ENCODE data around the gene PCDHGC5. TPM values are rescaled to one million over a fixed set of nuclear protein-coding genes. Genes with fewer than 3 reads are reported as not detected.

The PCDHGC5 gene
- total and polyA plus RNA-seq, 2 donors = 0.11 to 0.19 TPM

GRCh38 chr5:141514330-141515133 is 25.7 kb downstream of the PCDHGC5 start:
- Histone ChIP-seq H3K27me3 (ENCODE audit: control insufficient read depth in 2 of 2, insufficient read depth in 1 of 2, low read length in 1 of 2) (peaks cover 0 to 32% of the 10 kb centered on the region in 2 donors), H3K36me3 (ENCODE audit: control insufficient read depth in 2 of 2, insufficient read depth in 2 of 2, low read length in 1 of 2) (peaks cover 39 to 45% of the 10 kb centered on the region in 2 donors), H3K9me3 (ENCODE audit: control insufficient read depth in 2 of 2, insufficient read depth in 1 of 2, low read length in 1 of 2) (no peaks in the 10 kb centered on the region), H3K27ac (ENCODE audit: low read depth in 1 of 2, low read length in 1 of 2) (peak overlapping the region; percentile 36 to 72), H3K4me3 (ENCODE audit: low read length in 2 of 2) (no peak overlapping the region), H3K4me1 (ENCODE audit: control insufficient read depth in 2 of 2, insufficient read depth in 2 of 2, low read length in 2 of 2) (peaks cover 10 to 40% of the 10 kb centered on the region in 2 donors)
- peak in 1 of 9 donors; percentile 38 for DNase-seq (ENCODE audit: low read depth in 6 of 9, low spot score in 9 of 9)
- 93% methylated on average over 6 of the region's 6 CpGs for WGBS

DNA sequence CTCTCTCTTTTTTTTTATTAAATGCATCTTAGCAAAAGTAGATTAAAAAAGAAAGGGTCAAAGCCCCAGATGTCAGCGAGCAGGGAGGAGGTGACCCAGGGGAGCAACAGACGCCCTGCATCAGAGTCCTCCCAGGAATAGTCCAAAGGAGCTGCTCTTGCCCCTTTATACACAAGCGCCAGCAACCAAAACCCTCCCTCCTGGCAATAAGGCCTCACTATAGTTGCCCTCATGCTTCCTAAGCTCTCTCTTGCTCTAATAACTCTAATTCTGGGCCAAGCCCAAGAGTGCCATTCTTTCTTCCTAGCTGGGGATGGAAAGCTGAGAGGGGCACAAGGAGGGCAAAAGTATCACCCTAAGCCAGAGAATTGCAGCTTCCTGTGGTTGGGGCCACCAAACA is 26.3 kb downstream of the PCDHGC5 start:
- DNase-seq (ENCODE audit: low read depth in 6 of 9, low spot score in 9 of 9) = no peak
- WGBS = 98% methylated on average over 3 of the region's 3 CpGs
- Histone ChIP-seq H3K36me3 (ENCODE audit: control insufficient read depth in 2 of 2, insufficient read depth in 2 of 2, low read length in 1 of 2) (peaks cover 44 to 52% of the 10 kb centered on the region in 2 donors), H3K27me3 (ENCODE audit: control insufficient read depth in 2 of 2, insufficient read depth in 1 of 2, low read length in 1 of 2) (peaks cover 0 to 32% of the 10 kb centered on the region in 2 donors), H3K4me1 (ENCODE audit: control insufficient read depth in 2 of 2, insufficient read depth in 2 of 2, low read length in 2 of 2) (peaks cover 10 to 38% of the 10 kb centered on the region in 2 donors), H3K9me3 (ENCODE audit: control insufficient read depth in 2 of 2, insufficient read depth in 1 of 2, low read length in 1 of 2) (no peaks in the 10 kb centered on the region), H3K4me3 (ENCODE audit: low read length in 2 of 2) (no peak overlapping the region), H3K27ac (ENCODE audit: low read depth in 1 of 2, low read length in 1 of 2) (peak overlapping the region in 1 of 2 donors; percentile 72)

GRCh38 chr5:141515946-141516671 is 27.2 kb downstream of the PCDHGC5 start:
- 97% methylated on average over 4 of the region's 4 CpGs for WGBS
- no peak for DNase-seq (ENCODE audit: low read depth in 6 of 9, low spot score in 9 of 9)
- Histone ChIP-seq H3K4me1 (ENCODE audit: control insufficient read depth in 2 of 2, insufficient read depth in 2 of 2, low read length in 2 of 2) (peaks cover 10 to 38% of the 10 kb centered on the region in 2 donors), H3K27ac (ENCODE audit: low read depth in 1 of 2, low read length in 1 of 2) (no peak overlapping the region), H3K9me3 (ENCODE audit: control insufficient read depth in 2 of 2, insufficient read depth in 1 of 2, low read length in 1 of 2) (no peaks in the 10 kb centered on the region), H3K27me3 (ENCODE audit: control insufficient read depth in 2 of 2, insufficient read depth in 1 of 2, low read length in 1 of 2) (peaks cover 0 to 27% of the 10 kb centered on the region in 2 donors), H3K36me3 (ENCODE audit: control insufficient read depth in 2 of 2, insufficient read depth in 2 of 2, low read length in 1 of 2) (peaks cover 49 to 61% of the 10 kb centered on the region in 2 donors), H3K4me3 (ENCODE audit: low read length in 2 of 2) (no peak overlapping the region)

DNA sequence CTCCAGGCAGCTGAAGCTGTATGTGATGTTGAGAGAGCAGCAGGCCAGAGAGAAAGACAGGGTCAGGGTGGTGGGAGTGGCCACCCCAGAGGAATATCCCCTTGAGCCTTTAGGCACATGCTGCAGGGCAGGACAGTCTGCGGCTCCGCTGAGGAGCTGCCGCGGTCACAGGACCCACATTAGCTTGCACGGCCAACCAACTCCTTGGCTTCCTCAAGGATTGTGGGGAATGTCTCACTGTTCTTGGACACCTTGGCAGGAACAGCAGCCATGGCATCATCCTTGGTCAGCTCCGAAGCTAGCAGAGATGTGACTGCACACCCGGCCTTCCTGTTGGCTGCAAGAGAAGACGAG is 27.8 kb downstream of the PCDHGC5 start:
- Histone ChIP-seq H3K36me3 (ENCODE audit: control insufficient read depth in 2 of 2, insufficient read depth in 2 of 2, low read length in 1 of 2) (peaks cover 51 to 66% of the 10 kb centered on the region in 2 donors), H3K27me3 (ENCODE audit: control insufficient read depth in 2 of 2, insufficient read depth in 1 of 2, low read length in 1 of 2) (peaks cover 0 to 27% of the 10 kb centered on the region in 2 donors), H3K4me3 (ENCODE audit: low read length in 2 of 2) (no peak overlapping the region), H3K9me3 (ENCODE audit: control insufficient read depth in 2 of 2, insufficient read depth in 1 of 2, low read length in 1 of 2) (no peaks in the 10 kb centered on the region), H3K4me1 (ENCODE audit: control insufficient read depth in 2 of 2, insufficient read depth in 2 of 2, low read length in 2 of 2) (peaks cover 10 to 38% of the 10 kb centered on the region in 2 donors), H3K27ac (ENCODE audit: low read depth in 1 of 2, low read length in 1 of 2) (no peak overlapping the region)
- no peak for DNase-seq (ENCODE audit: low read depth in 6 of 9, low spot score in 9 of 9)
- 97% methylated on average over 8 of the region's 8 CpGs for WGBS

DNA sequence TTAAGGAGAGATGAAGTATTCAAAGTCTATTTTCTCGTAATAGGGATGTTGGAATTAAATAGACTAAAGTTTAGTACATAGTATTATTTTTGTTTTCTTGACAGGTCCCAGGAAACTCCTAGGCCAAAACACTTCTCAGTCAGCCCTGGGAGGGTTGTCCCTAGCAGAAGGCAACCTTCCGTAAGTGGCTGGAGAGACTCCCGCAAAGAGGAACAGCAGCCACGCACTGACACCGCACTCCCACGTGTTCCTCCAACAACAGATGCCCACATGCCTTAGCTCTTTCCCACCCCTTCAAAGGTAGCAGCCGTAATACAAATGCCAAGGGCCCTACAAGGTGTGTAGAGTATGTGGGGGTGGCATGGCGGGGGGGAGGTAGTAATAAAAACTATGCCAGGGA is 28.4 kb downstream of the PCDHGC5 start:
- WGBS = 97% methylated on average over 8 of the region's 8 CpGs
- peaks cover 58 to 73% of the 10 kb centered on the region in 2 donors for H3K36me3 ChIP-seq (ENCODE audit: control insufficient read depth in 2 of 2, insufficient read depth in 2 of 2, low read length in 1 of 2)

GRCh38 chr5:141517880-141518617 is 29.2 kb downstream of the PCDHGC5 start:
- Histone ChIP-seq H3K27ac (ENCODE audit: low read depth in 1 of 2, low read length in 1 of 2) (no peak overlapping the region), H3K4me1 (ENCODE audit: control insufficient read depth in 2 of 2, insufficient read depth in 2 of 2, low read length in 2 of 2) (peaks cover 8 to 28% of the 10 kb centered on the region in 2 donors), H3K27me3 (ENCODE audit: control insufficient read depth in 2 of 2, insufficient read depth in 1 of 2, low read length in 1 of 2) (peaks cover 0 to 15% of the 10 kb centered on the region in 2 donors), H3K4me3 (ENCODE audit: low read length in 2 of 2) (no peak overlapping the region), H3K36me3 (ENCODE audit: control insufficient read depth in 2 of 2, insufficient read depth in 2 of 2, low read length in 1 of 2) (peaks cover 64 to 80% of the 10 kb centered on the region in 2 donors), H3K9me3 (ENCODE audit: control insufficient read depth in 2 of 2, insufficient read depth in 1 of 2, low read length in 1 of 2) (no peaks in the 10 kb centered on the region)
- 98% methylated on average over 11 of the region's 11 CpGs for WGBS
- no peak for DNase-seq (ENCODE audit: low read depth in 6 of 9, low spot score in 9 of 9)

More for the DNA sequence above, 28.4 kb downstream of the PCDHGC5 start:
- Histone ChIP-seq H3K27ac (ENCODE audit: low read depth in 1 of 2, low read length in 1 of 2) (no peak overlapping the region), H3K27me3 (ENCODE audit: control insufficient read depth in 2 of 2, insufficient read depth in 1 of 2, low read length in 1 of 2) (peaks cover 0 to 22% of the 10 kb centered on the region in 2 donors), H3K4me3 (ENCODE audit: low read length in 2 of 2) (no peak overlapping the region), H3K9me3 (ENCODE audit: control insufficient read depth in 2 of 2, insufficient read depth in 1 of 2, low read length in 1 of 2) (no peaks in the 10 kb centered on the region), H3K4me1 (ENCODE audit: control insufficient read depth in 2 of 2, insufficient read depth in 2 of 2, low read length in 2 of 2) (peaks cover 10 to 36% of the 10 kb centered on the region in 2 donors)
- DNase-seq (ENCODE audit: low read depth in 6 of 9, low spot score in 9 of 9) = no peak

- no peaks in the 10 kb centered on the region for H3K9me3 ChIP-seq (ENCODE audit: control insufficient read depth in 2 of 2, insufficient read depth in 1 of 2, low read length in 1 of 2)
- peaks cover 8 to 23% of the 10 kb centered on the region in 2 donors for H3K4me1 ChIP-seq (ENCODE audit: control insufficient read depth in 2 of 2, insufficient read depth in 2 of 2, low read length in 2 of 2)
- H3K36me3 ChIP-seq (ENCODE audit: control insufficient read depth in 2 of 2, insufficient read depth in 2 of 2, low read length in 1 of 2) = peaks cover 67 to 86% of the 10 kb centered on the region in 2 donors
- H3K27me3 ChIP-seq (ENCODE audit: control insufficient read depth in 2 of 2, insufficient read depth in 1 of 2, low read length in 1 of 2) = peaks cover 0 to 9% of the 10 kb centered on the region in 2 donors
- no peak overlapping the region for H3K27ac ChIP-seq (ENCODE audit: low read depth in 1 of 2, low read length in 1 of 2)
- no peak overlapping the region for H3K4me3 ChIP-seq (ENCODE audit: low read length in 2 of 2)
- no peak for DNase-seq (ENCODE audit: low read depth in 6 of 9, low spot score in 9 of 9)
- WGBS = 97% methylated on average over 1 of the region's 1 CpG
Measured at GRCh38 chr5:141518618-141519015, 29.7 kb downstream of the PCDHGC5 start.

DNA sequence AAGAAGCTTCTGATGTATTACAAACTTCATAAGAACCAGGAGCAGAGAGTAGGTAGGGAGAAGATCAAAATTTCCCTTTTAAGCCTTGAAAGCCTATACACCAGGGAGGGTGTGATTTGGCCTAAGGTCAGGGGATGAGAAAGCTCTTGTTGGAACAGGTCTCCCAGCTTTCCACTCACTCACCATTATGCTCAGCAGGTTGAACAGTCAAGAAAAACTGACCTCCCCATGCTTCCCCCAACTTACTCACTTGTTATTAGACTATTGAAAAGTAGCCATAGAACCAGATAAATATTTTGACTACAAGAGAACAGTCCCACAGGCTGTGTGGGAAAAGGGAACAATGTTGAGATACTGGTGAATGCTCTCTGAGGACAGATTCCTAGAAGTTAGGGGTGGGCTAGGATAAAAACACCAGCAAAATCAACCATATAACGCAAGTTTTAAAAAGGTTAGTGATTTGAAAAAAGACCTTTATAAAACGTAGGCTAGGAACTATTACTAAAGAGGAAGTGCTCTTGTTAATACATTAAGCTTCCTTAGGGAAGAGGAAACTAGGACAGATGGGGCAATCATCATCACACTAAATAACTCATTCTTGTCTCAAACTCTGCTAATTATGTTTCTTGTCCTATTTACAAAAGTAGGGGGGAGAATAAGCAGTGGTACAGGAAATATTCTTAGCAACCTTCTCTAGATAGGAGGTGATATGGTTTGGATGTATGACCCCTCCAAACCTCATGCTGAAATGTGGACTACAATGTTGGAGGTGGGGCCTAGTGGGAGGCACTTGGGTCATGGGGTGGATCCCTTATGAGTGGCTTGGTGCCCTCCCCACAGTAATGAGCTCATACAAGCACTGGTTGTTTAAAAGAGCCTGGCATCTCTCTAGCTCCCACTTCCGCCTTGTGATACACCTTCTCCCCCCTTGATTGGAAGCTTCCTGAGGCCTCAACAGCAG is 31.0 kb downstream of the PCDHGC5 start:
- H3K4me1 ChIP-seq (ENCODE audit: control insufficient read depth in 2 of 2, insufficient read depth in 2 of 2, low read length in 2 of 2) = peaks cover 0 to 11% of the 10 kb centered on the region in 2 donors
- WGBS = 96% methylated on average over 3 of the region's 3 CpGs
- H3K36me3 ChIP-seq (ENCODE audit: control insufficient read depth in 2 of 2, insufficient read depth in 2 of 2, low read length in 1 of 2) = peaks cover 72 to 97% of the 10 kb centered on the region in 2 donors

More for the DNA sequence above, 31.0 kb downstream of the PCDHGC5 start:
- H3K27ac ChIP-seq (ENCODE audit: low read depth in 1 of 2, low read length in 1 of 2) = no peak overlapping the region
- no peak for DNase-seq (ENCODE audit: low read depth in 6 of 9, low spot score in 9 of 9)
- H3K4me3 ChIP-seq (ENCODE audit: low read length in 2 of 2) = no peak overlapping the region
- no peaks in the 10 kb centered on the region for H3K27me3 ChIP-seq (ENCODE audit: control insufficient read depth in 2 of 2, insufficient read depth in 1 of 2, low read length in 1 of 2)
- no peaks in the 10 kb centered on the region for H3K9me3 ChIP-seq (ENCODE audit: control insufficient read depth in 2 of 2, insufficient read depth in 1 of 2, low read length in 1 of 2)
